Activated T-cell treated with anti-CD3 and anti-CD28 coated beads for 48 hours (primary cell): Measurements from ENCODE around the gene SMKR1.
A peak's percentile ranks its signal among the peaks of the same experiment; 100 is the strongest.
"Not testable (repeated sequence)": the region's sequence is repeated elsewhere in the genome, so short reads cannot be mapped to it uniquely, and the experiment has no call there.

Source experiments
- DNase-seq: peaks from one replicate; pipeline ENCODE4 v3.0.0-alpha.2; 2020; ENCODE audit warnings: low read depth

Gene SMKR1

DNA sequence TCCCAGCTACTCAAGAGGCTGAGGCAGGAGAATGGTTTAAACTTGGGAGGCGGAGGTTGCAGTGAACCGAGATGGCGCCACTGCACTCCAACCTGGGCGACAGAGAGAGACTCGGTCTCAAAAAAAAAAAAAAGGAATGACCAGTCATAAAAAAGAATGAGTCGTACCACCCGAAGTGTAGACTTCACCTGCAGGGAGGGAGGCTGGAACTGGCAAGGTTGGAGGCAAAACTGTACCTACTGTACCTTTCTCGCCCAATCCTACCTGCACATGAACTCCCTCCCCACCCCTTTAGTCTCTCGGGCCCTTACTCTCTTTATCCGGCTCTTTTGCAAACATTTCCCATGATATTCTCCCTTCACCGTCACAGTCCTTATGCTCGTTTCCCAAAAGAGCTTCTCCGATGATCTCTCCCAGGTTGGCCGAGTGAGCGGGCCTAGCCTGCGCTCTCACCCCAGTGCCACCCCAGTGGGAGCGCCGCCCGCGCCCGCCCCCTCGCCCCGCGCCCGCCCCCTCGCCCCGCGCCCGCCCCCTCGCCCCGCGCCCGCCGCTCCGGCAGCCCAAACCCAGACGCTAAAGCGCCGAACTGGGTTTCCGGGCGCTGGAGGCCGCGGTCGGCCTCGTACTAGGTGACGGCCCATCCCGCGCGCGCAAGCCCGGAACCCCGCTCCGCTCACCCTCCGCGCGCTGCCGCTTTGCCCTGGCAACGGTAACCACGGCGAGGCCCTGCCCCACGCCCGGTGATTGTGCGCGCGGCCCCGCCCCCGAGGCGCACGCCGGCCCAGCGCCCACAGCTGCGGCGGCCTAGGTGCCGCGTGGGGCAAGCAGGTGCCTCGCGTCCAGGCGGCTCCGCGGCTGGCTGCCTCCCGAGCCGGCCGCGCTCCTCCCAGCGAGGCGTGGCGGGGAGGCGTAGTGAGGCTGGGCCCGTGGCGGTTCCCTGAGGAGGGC is at the start of gene SMKR1:
SMKR1 (plus strand) TSS at position 772 of the 948 bp plus-strand sequence. CDS start 294 bp downstream, outside the sequence.
- peak; percentile 89 for DNase-seq

DNA sequence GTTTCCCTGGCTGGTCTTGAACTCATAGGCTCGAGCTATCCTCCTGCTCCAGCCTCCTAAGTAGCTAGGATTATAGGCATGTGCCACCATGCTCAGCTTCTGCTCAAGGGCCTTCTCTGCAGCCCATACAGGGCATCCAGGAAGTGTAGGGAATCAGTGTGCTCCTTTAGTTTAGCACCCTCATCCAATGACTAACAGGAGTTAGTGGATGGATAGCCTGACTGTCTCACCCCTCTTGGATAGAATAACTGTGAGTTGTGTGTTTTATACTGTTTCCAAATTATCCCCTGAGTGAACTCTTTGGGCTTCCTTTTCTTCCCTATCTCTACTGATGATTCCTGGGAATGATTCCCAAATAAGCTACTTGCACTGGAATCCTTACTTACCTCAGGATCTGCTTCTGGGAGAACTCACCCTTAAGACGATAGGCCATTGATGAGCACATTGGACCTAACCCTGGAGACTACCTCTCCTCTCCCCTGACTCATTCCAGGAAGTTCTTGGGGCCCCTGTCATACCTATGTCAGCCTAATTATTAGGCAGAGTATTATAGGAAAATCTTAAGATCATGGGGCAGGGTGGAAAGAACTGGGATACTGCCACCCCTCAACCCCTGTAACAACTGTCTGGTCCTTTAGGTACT is 49.6 kb upstream of the SMKR1 start:
- DNase-seq = no peak

DNA sequence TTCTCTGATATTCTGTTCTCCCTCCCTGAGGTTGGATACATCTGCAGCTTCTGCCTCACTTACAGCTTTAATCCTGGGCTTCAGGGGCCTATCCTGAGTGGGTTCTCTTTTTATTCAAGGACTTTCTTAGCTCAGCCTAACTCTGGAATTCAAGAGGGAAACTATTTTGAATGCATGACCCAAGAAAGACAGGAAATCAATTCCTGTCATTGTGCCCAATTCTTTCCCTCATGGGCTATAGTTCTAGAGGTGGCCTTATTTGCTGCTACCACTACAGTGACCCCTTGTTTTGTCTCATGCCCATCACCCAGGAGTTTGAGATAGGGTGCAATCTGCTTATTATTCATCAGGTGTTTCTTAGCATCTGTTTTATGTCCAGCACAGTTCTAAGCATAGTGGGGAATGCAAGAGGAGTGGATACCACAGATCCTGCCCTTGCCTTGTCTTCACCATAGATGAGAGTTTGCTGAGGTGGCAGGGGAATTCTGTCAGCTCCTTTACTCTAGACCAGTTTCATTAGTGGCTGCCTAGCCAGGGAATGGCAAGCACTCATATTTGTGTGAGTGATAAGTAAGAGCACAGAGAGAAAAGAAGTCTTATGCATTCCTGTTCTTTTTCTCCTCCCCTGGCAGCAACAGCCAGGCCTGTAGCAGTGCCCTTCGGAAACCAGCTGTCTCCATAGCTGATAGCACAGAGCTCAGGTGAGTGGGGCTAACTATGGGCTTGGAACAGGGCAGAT is 48.7 kb upstream of the SMKR1 start:
- DNase-seq = no peak

DNA sequence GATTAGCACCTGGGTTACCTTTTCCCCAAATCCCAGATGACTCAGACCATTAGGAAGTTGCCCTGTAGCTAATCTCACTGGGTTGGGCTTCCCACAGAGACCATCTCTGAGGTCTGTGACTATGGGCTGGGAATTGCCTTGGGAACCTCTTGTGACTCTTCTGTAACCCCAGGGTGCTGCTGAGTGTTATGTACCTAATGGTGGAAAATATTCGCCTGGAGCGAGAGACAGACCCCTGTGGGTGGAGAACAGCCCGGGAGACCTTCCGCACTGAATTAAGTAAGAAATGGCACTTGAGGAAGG is 48.1 kb upstream of the SMKR1 start:
- DNase-seq = no peak

DNA sequence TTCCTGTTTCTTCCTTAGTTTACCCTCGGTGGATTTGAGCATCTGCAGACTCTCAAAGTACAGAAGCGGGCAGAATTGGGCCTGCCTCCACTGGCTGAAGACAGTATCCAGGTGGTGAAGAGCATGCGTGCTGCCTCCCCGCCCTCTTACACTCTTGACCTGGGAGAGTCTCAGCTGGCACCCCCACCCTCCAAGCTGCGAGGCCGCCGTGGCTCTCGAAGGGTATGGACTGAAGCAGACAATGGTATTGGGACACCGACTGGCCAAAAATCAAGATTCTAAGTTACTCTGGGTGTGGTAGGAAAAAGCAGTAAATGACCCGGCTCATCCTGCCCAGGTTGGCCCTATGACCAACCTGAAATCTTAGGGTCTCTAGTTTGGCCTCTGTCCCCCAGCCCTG is 45.9 kb upstream of the SMKR1 start:
- no peak for DNase-seq

DNA sequence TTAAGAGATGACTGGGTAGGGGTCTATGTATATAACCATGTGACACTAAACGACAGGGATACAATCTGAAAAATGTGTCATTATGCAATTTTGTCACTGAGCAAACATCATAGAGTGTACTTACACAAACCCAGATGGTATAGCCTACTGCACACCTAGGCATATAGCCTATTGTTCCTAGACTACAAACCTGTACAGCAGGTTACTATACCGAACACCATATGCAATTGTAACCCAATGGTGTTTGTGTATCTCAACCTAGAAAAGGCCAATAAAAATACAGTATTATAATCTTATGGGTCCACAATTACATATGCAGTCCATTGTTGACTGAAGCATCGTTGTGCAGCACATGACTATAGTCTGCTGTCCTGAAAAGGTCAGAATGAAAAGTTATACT is 45.2 kb upstream of the SMKR1 start:
- no peak for DNase-seq

DNA sequence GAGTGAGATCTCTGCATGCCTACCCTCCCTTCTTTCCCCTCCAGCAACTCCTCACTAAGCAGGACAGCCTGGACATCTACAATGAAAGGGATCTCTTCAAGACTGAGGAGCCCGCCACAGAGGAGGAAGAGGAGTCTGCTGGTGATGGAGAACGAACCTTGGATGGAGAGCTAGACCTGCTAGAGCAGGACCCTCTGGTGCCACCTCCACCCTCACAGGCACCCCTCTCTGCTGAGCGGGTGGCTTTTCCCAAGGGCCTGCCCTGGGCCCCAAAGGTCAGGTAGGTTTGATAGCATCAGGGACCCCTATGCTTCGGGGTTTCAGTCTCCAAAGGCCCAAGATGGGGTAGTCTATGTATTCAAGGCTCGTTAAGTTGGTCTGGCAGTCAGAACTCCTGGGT is 44.2 kb upstream of the SMKR1 start:
- no peak for DNase-seq

DNA sequence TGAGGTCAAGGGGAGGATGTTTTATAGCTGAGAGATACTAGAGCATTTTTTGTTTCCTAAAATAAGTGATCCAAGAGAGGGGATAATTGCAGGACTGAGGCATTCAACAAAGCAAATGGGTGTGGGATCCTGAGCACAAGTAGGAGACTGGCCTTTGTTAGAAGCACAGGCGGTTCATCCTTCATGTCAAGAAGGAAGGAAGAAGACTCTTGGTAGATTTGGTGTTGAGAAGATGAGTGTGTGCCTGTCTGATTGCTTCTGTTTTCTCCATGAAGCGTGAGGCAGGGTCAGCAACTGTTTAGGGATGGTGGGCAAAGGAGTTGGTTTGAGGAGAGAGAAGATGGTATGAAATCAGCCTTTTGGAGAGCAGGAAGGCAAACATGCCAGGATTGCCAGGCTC is 40.5 kb upstream of the SMKR1 start:
- no peak for DNase-seq

DNA sequence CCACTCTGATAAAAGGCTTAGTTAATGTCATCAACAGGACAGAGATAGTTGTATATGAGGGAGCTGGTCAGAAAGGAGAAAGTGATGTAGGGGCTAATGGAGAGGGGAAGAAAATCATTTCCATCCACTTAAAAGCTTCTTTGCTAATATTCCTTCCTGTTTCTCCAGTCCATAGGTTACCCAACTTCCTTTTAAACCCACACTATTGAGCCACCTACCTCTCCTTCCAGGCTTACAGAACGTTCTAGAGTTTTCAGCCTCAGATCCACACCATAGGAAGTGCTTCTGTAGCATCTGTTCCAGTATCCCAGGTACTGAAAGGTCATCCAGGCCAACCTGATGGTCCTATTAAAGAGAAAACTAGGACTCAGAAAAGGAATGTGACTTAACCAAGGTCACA is 39.9 kb upstream of the SMKR1 start:
- no peak for DNase-seq

DNA sequence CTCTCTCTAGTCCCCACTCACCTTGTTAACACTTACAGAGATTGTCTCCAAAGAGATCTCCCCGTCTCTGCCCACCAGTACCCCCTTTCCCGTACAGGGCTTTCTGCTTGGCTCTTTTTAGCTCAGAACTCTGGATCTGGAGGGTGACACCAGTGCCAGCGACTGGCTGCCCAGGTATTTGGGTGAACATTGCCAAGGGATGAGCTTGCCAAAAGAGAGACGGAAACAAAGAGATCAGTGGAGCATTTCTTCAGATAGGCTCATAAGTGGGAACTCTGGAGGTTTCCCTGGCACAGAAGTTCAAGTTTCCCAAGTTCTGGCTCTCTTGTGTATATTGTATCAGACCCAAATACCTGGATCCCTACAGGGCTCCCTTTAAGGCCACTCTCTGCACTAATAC is 38.1 kb upstream of the SMKR1 start:
- DNase-seq = no peak

DNA sequence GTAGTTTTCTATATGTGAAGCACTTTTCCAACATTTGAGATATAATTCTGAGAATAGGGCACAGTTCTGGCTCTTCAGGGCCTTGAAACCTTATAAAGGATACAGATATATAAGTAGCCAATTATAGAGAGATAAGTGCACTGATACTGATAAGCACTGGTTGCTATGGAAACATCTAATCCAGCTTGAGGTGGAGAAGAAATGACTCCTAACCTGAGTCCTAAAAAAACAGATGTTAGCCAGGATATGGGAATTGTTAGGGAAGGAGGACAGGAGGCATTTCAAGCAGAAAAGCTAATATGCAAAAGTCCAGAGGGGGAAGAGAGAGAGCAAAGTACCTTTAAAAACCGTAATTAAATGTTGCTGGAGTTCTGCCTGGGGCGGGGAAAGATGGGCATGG is 37.3 kb upstream of the SMKR1 start:
- DNase-seq = no peak

DNA sequence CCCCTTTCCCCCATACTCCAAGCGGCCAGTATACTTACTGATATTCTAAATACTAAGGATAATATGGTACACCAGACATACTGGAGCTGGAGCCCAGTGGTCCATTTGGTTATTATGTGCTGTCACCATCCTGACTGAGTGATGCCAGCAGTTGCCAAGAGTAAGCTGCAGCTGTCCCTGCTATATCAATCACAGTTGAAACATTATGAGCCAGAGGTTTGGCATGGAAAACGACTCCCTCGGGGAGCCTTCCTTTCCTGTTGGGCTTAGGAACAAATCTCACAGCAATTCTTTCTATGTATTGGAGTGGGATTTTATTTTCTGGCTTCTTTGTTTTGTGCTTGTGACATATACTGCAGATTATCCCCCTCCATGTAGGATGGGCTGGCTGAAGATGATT is 35.5 kb upstream of the SMKR1 start:
- no peak for DNase-seq

DNA sequence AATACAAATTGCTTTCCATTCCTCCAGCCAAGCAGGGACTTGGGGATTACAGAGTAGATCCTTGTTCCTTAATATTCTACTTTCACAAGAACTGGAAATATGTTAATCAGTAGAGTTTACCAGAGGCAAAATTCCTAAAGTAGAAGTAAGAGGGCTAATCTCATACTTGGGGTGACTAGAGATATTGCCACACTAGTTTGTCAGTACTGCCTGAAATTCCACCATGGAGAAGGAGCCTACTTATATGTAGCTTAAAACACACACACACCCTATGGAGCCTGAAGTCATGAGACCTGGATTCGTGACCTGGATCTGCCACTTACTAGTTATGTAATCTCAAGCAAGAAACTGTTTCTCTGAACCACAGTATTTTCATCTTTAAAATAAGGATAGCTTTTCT is 34.2 kb upstream of the SMKR1 start:
- no peak for DNase-seq

DNA sequence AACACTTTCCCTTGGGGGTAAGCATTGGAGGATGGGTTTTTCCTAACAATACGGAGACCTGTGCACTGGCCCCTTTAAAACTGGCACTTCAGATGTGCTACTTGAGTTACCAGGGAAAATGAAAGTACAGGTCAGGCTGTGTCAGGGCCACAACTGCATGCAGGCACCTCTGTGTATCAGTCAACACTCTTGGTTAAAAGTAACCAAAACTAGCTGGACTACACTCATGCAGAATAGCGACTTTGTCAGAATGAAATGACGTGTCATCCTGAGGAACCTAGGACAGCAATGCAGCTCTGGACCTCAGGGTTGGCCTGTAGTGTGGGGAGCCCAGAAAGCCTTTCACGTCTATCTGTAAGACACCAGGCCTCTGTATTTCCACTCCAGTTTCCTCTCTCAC is 33.8 kb upstream of the SMKR1 start:
- DNase-seq = no peak

DNA sequence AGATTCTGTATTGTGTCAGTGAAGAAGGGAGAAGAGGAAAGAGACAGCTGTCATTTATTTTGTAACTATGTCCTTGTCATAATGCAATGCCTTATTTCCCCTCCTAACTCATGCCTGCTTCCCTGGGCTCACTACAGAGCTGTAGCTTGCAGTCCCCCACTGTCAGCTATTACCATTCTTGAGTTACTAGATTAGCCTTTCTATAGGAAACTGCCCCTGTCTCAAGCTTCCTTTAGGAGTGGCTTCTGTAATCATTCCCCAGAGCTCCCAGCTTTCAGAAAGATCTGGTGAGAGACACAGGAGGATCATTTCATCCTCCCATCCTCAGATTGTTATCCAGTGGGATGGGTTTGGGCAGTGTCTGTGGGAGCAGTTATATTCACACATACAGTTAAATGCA is 32.4 kb upstream of the SMKR1 start:
- DNase-seq = no peak

DNA sequence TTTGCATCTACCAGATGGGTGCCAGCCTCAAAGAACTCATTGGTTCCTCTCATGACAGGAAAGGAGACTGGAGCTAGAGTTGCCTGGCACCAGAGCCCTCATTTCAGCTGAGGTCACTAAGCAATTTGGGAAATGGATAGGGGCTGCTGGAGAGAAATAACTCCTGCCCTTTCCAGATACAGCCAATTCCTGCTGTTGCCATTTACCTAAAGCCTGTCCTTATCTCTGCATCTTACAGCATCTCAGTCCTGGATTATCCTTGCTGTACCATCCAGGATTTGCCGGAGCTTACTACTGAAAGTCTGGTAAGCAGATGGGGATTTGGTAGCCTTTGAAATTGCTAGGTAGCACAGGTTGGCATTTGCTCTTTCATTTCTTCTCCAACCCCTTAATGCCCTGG is 31.9 kb upstream of the SMKR1 start:
- no peak for DNase-seq

DNA sequence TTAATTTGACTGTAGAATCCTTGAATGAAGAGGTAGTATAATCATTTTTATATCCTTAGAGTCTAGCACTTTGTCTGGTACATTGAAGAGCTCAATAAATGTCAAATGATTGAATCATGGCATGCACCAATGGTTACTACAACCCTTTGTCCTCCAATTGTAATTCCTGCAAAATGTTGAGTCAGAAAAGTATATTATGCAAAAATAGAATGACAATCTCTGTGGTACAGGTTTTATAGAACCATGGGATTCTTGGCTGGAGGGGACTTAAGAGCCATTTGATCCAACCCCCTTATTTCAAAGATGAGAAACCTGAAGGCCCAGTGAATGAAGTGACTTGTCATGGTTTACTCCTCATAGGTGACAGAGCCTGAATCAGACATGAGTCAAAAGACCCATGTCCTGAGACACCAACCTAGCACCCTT is 30.9 kb upstream of the SMKR1 start:
- DNase-seq = no peak

DNA sequence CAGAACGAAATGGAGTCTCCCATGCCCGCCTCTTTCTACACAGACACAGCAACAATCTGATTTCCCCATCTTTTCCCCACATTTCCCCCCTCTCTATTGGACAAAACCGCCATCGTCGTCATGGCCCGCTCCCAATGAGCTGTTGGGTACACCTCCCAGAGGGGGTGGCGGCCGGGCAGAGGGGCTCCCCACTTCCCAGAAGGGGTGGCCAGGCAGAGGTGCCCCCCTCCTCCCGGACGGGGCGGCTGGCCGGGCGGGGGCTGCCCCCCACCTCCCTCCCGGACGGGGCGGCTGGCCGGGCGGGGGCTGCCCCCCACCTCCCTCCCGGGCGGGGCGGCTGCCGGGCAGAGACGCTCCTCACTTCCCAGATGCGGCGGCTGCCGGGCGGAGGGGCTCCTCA is 26.4 kb upstream of the SMKR1 start:
- not testable (repeated sequence) for DNase-seq

DNA sequence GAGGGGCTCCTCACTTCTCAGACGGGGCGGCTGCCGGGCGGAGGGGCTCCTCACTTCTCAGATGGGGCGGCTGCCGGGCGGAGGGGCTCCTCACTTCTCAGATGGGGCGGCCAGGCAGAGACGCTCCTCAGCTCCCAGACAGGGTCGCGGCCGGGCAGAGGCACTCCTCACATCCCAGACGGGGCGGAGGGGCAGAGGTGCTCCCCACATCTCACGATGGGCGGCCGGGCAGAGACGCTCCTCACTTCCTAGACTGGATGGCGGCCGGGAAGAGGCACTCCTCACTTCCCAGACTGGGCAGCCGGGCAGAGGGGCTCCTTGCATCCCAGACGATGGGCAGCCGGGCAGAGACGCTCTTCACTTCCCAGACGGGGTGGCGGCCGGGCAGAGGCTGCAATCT is 25.9 kb upstream of the SMKR1 start:
- DNase-seq = not testable (repeated sequence)

DNA sequence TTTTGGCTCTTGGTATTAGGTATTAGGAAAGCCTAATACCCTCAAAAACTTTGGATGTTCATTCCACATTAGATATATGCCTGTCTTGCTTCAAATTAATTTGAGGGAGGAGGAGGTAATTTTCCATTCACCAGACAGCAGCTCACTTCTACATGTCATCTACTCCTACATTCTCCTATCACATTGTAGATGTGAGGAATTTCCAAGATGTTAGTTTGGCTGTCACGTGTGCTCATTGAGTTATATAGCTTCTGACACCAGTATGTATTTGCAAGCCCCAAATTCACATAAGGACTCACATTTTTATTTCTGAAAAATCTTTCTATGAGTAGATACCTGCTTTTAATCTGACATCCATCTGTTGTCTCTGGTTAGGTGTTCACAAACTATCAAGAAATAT is 22.5 kb upstream of the SMKR1 start:
- DNase-seq = no peak

DNA sequence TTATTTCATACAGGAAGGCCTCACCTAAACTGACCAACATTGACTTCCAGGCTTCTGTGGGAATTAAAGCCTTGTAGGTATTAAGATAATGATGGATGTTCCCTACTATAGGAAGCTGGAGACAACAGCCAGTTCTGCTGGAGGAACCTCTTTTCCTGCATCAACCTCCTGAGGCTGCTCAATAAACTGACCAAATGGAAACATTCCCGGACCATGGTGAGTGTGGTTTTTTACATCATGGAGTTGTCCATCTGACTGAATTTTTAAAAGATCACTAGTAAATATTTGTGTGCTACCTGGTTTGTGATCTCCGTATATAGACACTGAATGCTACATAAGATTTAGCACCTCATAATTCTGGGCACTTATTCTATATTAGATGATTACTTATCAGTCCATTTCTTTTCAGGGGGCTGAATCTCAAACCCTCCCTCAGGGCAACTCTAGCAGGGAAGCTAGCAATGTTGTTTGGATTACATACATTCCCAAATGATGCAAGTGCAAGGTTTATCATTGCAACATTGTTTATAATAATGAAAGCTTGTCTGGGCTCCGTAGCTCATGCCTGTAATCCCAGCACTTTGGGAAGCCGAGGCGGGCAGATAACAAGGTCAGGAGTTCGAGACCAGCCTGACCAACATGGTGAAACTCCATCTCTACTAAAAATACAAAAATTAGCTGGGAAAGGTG is 21.5 kb upstream of the SMKR1 start:
- no peak for DNase-seq

DNA sequence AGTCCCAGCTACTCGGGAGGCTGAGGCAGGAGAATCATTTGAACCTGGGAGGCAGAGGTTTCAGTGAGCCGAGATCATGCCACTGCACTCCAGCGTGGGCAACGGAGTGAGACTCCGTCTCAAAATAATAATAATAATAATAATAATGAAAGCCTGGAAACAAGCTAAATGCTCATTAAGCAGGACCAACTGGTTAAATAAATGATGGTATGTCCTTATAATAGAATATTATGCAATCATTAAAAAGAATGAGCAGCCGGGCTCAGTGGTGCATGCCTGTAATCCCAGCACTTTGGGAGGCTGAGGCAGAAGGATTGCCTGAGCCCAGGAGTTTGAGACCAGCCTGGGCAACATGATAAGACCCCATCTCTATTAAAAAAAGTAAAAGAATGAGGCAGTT is 21.0 kb upstream of the SMKR1 start:
- DNase-seq = not testable (repeated sequence)
